Left colon (tissue), 2 donors: ENCODE measurements around the gene ATG7. TPM values are rescaled to one million over a fixed set of nuclear protein-coding genes. Genes with fewer than 3 reads are reported as not detected.
A peak's percentile ranks its signal among the peaks of the same experiment; 100 is the strongest.
"Not testable (repeated sequence)": the region's sequence is repeated elsewhere in the genome, so short reads cannot be mapped to it uniquely, and the experiment has no call there.

ENCODE experiments used
- ATAC-seq: fragments of 200-7000 bp; cut with Tn5 transposase; one replicate; pipeline ENCODE4 v1.9.1; 2020; ENCODE audit warnings: mild to moderate bottlenecking, moderate library complexity
- DNase-seq, 2 donors: peaks; one replicate each; pipeline ENCODE4 v3.0.0-alpha.2; 2020
- intact Hi-C, 2 donors: fragments of 100-400 bp; cut with DNase I in 1 of 2; cut with micrococcal nuclease in 1 of 2; formaldehyde crosslinking; loops; one replicate each; pipeline versions ENCODE4 v1.11.2 to v1.14.0; 2022; cut with DNase I, micrococcal nuclease
- total RNA-seq, 2 donors: library from RNA; stranded (reverse); fragmentation: NEBNext Ultra II Directional; extraction: Animal tissue kit (Norgen Biotek cat#: 25700); gene quantifications; one replicate each; pipeline ENCODE4 v1.2.1, GENCODE V29; 2021
- donor health status: DM: no; HTN: no; CAD: no.
- donor health status: DM: yes; HTN: yes; CAD: no.

Gene ATG7
- total RNA-seq, 2 donors from 2014 or later, result 34.6 to 41.0 TPM

DNA sequence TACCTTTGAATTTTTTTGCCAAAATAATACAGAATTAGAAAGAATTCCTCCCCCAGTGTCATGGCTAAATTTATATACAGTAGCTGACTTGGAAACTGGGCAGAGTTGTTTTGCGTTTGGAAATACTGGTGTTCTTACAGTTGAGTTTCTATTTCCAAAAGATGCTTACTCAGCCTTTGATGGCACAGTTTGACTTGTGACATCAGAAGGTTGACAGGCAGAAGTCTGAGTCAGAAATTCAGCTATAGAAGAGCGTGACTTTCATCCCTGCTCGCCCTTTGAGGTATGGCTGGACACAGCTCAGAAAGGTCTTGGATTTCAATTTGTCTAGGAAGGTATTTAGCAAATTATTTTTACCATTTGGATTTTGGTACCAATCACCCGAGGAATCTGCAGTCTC, 195.7 kb downstream of the ATG7 start:
- DNase-seq, result no peak
- no peak for ATAC-seq
- intact Hi-C loops, result no loop called here

DNA sequence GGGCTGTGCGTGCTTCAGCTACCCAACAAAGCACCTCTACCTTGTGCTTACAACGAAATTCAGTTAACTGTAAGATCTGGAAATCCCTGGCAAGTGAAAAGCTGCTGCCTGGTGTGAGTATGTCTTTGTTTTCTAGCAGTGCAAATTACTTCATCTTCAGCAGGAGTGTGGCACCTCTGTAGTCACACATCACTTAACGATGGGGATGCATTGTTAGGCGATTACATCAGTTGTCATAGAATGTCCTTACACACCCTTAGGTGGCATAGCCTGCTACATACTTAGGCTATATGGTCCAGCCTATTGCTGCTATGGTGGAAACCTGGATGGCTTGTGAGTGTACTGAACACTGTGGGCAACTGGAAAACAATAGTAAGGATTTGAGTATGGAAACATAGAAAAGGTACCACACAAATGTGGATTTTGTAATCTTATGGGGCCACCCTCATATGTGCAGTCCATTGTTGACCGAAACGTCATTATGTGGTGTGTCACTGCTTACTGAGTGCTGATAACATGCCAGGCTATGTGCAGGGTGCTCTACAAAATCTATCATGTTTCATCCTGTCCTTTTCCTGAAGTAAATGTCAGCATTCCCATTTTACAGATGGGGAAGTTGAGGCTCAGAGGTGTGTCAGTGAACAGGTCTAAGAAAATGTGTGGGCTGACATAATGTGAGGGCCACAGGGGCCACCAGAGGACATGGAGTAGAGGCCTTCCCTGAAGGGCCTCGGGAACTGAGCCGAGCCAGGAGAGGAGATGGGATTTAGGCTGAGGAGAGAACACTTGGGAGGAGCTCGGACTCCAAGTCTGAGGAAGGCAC, 198.0 kb downstream of the ATG7 start:
- no peak for DNase-seq
- no peak for ATAC-seq
- intact Hi-C loops, result no loop called here

DNA sequence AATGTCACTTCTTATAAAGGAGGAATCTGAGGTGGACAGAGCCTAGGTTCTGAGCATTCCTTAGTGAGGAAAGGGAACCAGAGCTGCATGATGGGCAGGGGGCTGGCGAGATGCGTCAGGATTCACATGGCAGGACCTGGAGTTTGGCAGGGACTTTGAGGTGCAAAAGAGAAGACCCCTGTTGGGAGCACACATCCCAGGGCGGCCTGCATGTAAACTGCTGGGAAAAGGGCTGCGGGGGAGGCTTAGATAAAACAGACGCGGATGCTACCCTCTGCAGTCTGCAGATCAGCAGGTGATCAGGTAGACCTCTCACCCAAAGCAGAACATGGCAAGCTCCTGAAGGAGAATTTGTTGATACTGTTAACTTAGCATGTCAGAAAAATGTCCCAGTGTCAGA, 203.1 kb downstream of the ATG7 start:
- ATAC-seq (no peak), DNase-seq (no peak)
- intact Hi-C loops, result no loop called here

DNA sequence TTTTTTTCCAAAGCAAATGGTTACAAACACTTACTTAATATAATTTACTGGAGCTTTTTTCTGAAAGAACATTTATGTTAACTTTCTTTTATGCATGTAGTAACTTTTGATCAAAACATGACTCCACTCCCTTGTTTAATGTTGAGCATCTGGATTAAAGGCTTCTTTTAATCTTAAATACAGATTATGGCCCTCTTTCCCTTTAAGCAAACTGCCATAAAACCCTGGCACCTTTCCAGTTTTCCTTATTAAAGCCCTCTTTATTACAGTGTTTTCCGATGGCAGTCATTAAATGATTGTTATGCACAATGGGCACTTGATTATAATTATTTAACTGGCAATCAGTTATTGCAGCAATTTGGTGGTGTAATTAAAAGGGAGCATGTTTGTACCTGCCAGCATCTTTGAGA, 204.5 kb downstream of the ATG7 start:
- intact Hi-C loops, result no loop called here
- ATAC-seq (peak; percentile 56), DNase-seq (peak in 1 of 2 donors; percentile 20)

DNA sequence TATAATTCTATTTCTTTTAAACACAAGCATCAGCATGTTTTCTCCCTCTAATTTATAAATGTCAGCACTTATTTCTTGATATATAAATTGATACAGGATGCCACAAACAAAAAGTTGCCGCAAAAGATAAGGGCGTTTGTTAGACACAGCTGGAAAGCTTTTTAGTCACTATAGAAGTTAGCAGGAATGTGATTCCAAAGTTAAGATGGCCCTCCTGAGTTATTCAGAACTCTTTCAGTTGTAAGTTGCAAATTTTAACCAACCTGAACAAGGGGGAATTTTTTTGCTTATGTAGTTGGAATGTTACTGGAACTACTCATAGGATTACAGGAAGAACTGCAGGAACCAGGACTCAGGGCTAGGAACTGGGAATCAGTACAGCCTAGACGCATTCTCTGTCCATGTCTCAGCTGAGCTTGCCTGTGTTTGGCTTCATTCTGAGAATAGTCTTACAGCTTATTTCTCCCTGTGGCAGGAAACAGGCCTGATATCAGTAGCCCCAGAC, 205.3 kb downstream of the ATG7 start:
- DNase-seq, result no peak
- intact Hi-C loops, result no loop called here

DNA sequence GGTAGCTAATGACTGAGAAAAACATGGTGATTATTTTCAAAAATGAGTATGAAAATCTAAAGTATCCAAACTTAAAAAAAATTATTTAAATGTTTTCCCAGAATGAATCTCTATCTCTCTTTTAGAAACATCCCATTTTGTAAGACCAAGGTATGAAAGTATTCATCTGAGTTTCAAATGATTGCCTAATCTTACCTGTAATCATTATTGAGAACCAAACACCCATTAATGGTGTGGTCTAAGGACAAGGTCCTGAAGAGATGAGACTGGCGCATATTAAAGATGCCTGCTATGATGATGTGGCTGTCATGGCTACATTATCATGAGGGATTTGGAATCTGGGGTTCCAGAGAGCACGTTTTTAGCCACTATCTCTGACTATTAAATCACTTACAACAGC, 206.0 kb downstream of the ATG7 start:
- DNase-seq, result no peak
- no peak for ATAC-seq
- intact Hi-C loops, result no loop called here

More for the DNA sequence above, 205.3 kb downstream of the ATG7 start:
- no peak for ATAC-seq

DNA sequence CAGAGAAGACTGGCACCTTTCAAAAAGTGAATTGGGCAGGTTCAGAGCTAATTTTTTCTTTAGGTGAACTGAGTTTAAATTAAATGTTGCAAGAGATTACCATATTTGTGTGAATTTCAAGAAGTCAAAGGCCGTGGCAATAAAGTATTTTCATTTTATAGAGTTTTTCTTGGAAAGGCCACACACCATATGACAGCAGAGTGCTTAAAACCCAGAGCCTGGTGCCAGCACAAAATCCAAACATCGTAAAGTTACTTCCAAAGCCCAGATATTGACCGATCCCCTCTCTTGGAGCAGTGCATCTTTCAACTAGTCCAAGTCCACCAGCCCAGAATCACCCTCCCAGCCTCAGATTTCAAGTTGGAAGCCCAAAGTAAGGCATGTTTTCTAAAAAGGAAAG, 207.0 kb downstream of the ATG7 start:
- intact Hi-C loops, result no loop called here
- DNase-seq (no peak), ATAC-seq (peak; percentile 58)

DNA sequence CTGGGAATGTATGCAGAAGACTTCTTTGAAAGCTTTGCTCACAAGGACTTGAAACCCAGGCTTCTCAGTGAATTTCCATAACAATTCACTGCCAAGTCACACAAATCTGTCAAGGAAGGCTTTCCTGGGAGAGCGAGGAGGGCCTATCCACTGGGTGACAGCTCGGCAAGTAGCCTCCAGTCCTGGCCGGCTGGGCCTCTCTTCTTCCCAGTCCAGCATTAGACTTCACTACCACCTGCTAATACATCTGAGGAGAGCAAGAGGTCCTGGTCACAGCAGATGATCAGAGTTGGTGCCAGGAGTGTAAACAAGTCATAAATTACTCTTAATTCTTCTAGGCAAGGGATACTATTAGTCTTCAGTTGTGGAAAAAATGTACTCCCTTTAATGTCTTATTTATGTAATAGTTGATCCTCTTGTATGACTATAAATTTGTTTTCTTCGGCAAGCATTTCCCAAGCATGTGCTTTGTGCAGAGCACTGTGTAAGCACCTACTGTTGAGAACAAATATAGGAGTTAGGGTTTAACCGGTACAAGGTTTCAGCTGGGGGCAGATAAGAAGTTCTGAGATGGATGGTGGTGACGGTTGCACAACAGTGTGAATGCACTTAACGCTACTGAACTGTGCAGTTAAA, 208.6 kb downstream of the ATG7 start:
- intact Hi-C loops, result no loop called here
- ATAC-seq, result no peak

DNA sequence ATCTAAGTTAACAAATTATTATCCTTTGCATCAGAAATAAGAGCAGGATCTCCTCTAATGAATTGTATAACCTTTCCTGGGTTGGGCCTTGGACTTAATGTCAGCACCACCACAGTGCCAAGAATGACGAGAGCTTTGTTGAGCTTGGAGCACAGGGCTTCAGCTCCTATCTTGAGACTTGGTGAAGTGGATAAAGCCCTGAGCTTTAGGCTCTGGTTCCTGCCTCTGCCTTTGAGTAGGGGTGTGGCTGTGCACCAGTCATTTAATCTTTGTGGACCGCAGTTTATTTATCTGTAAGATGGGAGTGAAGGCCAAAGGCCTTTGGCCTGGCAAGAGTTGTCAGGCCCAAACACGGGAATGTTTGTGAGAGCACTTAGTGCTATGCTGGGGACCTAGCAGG, 209.4 kb downstream of the ATG7 start:
- ATAC-seq (peak; percentile 26), DNase-seq (no peak)
- intact Hi-C loops, result no loop called here

More for the DNA sequence above, 208.6 kb downstream of the ATG7 start:
- peak in 1 of 2 donors; percentile 44 for DNase-seq

DNA sequence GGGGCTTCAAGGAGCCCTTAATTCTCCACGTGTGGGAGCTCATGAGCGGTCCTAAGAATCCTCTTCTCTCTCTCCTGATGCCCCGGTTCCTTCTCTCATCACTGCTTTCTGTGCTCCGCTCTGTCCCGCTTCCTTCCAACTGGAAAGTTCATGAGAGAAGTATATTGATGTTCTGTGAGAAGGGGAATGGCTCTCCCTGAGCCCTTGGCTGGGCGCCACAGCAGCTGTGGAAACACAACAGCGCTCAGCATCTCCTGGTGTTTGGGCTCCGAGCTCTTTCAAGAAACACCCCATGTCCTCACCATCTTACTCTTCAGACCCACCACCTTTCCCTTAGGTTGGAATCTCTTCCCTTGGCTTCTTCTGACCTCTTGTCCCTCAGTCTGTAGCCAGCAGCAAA, 209.8 kb downstream of the ATG7 start:
- ATAC-seq (no peak), DNase-seq (peak; percentile 41 to 50)
- intact Hi-C loops, result no loop called here

DNA sequence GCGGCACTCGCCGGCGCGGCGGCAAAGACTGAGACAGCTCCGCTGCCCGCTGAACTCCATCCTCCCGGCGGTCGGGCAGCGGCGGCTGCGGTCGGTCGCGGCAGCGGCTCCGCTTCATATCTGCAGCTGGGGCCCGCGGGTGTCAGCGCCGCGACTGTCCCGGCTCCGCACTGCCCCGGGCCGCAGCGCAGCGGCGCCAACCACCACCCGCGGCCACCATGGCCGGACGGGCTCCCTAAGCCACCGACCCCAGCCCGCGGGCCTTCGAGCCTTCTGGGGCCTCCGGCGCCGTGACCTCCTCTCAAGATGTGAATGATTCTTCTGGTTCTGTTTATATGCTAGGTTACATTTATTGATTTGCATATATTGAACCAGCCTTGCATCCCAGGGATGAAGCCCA, 216.2 kb downstream of the ATG7 start:
- ATAC-seq, DNase-seq, intact Hi-C loops: not testable (repeated sequence)

DNA sequence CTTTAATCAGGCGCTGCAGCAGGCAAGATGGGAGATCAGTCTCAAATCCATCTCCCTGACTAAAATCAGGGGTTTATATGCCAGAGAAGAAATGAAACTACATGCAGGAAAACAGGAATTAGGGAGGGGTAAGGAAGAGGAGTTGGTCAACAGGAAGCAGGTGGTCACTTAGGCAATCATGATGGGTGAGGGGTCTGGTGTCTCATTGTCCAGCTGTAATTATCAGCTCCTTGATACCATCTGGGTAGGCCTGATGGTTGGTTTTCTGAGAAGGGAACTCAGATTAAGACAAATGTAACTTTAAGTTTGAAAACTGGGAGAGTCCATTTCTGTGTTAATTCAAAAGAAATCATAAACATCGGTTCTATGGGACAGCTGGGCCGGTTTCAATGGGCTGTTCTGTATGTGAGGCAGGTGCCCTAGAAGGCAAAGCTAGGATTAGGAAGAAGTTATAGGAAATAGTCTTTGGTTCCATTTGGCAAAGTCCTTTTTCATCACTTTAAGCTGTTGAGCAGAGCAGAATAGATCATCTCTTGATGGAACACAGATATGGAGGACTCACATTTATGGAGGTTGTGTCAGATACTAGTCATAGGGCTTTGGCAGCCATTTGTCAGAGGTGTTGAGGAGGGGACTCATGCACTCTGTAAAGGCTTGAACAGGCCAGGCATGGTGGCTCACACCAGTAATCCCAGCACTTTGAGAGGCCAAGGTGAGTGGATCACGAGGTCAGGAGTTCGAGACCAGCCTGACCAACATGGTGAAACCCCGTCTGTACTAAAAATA, 222.1 kb downstream of the ATG7 start:
- no peak for ATAC-seq
- DNase-seq, result no peak
- intact Hi-C loops, result no loop called here

DNA sequence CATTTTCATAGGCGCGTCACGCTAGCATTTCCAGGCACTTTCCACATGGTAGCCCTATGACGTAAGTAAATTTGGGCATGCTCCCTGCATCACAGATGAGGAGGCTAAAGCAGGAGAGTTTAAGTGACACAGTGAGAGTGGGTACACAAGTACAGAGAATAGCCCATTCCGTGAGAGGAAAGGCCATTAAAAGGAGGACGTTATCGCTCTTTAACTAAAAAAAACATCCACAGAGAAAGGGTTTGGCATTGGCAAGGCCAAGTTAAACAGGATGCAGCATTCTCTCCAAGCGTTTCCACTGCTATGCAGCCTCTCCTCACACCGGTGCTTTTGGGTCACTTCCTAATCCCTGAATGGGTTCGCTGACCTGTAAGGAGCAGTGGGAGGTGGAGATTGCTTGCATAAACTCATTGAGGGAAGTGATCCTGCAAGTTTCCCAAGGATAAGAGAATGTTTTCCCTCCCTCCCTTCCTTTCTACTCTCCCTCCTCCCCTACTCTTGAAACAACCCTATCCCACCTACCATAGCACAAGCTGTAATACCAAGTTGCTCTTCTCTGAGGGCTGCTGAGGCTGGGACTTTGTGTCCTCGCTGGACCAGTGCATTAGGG, 223.9 kb downstream of the ATG7 start:
- intact Hi-C loops, result no loop called here
- no peak for DNase-seq
- ATAC-seq, result no peak

DNA sequence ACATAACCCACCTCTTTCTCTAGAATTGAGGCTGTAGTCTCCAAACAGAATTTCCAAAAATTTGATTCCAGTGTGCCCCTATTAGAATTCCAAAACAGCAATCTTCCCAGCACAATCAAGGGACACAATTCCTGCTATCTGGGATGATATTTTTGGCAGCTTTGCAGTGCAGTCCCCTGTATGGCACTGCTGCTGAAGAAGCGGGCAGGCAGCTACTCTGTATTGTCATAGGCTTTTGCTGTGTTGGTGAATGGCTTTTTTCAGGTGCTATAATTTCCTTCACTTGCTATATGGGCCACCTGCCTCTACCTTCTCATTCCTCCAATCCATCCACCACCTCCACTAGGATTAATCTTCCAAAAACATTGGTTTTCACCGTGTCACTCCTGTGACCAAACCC, 226.0 kb downstream of the ATG7 start:
- intact Hi-C loops, result no loop called here
- no peak for DNase-seq
- ATAC-seq, result peak; percentile 8

DNA sequence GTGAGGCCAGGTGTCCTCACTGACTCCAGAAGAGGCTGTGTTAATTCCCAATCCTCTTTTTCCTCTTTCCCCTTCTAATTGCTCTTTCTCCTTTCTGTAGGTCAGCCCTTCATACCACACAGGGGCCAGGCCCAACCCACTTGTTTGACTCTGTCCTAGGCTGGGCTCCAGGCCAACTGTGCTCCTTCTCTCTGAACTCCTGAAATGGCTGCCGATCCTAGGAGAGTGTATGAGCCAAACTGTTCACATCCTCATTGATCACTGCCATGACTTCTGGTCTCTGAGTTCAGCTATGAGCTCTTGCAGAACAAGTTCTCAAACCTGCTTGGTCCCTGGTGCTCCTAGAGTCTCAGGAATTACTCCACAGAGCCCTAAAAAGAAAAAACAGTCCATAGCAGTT, 226.4 kb downstream of the ATG7 start:
- DNase-seq (peak; percentile 61 to 76), ATAC-seq (peak; percentile 98)
- intact Hi-C loops, result no loop called here

DNA sequence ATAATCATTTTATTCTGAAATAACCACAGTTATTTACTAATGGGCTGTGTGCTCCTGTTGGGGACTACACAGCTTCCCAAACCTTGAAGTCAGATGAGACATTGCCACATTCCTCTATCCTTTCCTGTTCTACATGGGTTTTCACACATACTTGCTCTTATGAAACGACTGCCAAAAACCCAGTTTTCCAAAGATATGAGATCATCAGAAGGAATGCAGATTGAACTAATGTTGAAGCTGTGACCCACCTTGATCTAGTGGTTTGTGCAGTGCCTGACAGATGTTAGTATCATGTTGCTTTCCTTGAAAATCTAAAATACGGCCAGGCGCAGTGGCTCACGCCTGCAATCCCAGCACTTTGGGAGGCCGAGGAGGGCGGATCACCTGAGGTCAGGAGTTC, 226.9 kb downstream of the ATG7 start:
- DNase-seq, result no peak
- intact Hi-C loops, result no loop called here
- ATAC-seq, result no peak

DNA sequence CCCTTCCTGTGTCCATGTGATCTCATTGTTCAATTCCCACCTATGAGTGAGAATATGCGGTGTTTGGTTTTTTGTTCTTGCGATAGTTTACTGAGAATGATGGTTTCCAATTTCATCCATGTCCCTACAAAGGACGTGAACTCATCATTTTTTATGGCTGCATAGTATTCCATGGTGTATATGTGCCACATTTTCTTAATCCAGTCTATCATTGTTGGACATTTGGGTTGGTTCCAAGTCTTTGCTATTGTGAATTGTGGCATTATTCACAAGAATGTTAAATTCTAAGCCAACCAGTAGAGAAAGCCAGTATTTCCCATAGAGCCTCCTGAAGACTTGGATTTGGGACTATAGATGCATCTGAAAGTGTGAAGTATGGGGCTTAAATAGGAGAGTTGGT, 230.2 kb downstream of the ATG7 start:
- intact Hi-C loops, DNase-seq, ATAC-seq: not testable (repeated sequence)

DNA sequence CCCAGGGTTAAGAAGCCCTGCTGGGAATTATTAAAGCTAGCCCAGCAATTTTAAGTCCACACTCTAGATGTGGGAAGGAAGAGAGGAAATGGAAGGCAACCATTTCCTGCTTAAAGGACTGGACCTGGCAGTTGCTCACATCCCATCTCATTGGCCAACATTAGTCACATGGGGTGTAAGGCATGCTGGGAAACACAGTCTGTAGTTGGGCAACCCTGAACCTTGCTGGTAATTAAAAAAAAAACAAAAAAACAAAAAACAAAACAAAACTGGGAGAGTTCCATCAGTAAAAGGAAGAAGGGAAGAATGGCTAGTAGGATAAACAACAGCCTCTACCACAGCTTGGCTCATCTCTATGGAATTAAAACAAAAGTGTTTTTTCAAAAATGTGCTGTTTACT, 235.5 kb downstream of the ATG7 start:
- no peak for DNase-seq
- ATAC-seq, result no peak
- intact Hi-C loops, result no loop called here
